Measurements from ENCODE around the gene PTF1A.

PTF1A gene

DNA sequence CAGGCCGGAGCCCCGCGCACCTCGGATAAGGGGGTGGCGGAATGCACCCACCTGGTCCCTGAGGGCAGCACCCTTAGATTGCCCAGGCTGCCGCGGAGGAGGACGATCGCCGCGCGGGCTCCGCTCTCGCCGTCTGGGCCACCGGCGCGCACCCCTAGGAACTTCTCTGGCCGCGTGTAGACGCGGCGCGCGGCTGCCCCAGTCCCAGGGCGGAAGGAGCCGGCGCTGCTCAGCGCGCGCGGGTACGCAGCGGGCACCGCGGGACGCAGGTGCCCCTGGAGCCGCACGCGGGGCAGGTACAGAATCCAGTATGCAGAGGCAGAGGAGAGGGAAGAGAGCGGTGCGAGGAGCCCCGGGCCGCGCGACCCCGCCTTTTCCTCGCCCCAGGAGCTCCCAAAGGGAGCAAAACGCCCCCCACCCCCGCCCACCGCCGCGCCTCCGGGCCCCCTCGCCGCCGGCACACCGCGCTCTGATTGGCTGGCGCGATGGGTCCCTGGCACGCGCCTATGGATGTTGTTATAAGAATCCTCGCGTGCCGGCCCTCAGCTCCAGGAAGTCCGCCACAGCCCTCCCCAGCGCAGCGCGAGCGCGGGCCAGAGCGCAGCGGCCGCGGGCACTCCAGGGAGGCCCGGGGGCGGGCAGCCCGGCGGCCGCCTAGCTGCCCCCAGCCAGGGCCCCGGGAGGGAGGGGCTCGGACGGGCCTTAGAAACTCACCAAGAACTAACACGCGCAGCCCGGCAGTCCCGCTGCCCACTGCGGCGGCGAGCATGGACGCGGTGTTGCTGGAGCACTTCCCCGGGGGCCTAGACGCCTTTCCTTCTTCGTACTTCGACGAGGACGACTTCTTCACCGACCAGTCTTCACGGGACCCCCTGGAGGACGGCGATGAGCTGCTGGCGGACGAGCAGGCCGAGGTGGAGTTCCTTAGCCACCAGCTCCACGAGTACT is at the start of gene PTF1A:
Gene PTF1A, plus strand, starts transcription at position 549 of the 948 bp plus-strand sequence. Its CDS starts 219 bp downstream, at position 768.
- DNase-seq = no peak

- no peak for DNase-seq
Measured at GRCh38 chr10:23146258-23146657, 45.9 kb upstream of the PTF1A start.

DNA sequence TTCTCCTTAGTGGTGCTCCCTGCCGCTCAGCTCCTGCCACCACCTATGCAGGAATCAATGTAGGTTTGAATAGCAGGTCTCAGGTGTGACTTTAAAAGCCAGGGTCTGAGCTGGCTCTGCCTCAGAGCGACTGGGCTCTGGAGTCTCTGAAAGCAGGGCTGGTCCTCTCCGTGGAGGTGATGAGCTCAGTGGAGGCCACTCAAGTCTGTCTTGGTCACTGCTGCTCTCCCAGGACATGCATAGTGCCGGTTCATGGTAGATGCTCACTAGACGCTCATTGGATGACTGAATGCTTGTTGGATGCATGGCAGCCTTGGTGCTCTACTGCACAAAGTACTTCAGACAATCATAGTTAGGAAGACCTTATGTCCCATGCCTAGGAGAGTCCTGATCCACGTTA is 45.1 kb upstream of the PTF1A start:
- no peak for DNase-seq

- no peak for DNase-seq
Measured at GRCh38 chr10:23148214-23148613, 43.9 kb upstream of the PTF1A start.

DNA sequence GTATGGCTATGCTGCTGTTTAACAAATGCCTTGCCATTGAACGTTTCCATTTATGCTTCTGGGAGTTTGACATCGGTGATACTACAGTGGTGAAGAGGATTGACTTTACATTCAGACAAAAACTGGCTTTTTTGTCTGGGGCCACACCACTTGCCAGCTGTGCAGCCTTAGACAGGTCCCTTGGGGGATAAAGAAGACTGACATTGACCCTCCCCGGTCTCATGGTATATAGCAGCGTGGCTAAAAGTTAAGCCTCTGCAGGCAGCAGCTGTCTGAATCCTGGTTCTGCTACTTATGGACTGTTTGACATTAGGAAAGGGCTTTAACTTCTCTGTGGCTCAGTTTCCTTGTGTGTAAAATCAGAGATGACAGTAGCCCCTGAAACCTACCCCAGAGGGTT is 42.0 kb upstream of the PTF1A start:
- DNase-seq = no peak

- DNase-seq = no peak
Measured at GRCh38 chr10:23150610-23151009, 41.5 kb upstream of the PTF1A start.

- no peak for DNase-seq
Measured at GRCh38 chr10:23151071-23151470, 41.0 kb upstream of the PTF1A start.

DNA sequence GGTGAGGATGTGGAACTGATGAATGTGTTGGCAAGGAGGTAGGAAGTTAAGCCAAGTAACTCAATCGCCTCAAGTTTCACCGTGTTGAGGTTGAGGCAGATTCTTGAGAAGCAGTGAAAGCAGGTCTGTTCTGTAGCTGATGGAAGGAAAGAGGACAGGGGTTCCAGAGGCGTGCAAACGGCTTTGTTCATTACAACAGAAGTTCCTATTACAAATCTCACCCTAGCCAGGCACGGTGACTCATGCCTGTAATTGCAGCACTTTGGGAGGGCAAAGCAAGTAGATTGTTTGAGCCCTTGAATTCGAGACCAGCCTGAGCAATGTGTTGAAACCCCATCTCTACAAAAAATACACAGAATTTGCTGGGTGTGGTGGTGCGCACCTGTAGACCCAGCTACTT is 36.9 kb upstream of the PTF1A start:
- no peak for DNase-seq

DNA sequence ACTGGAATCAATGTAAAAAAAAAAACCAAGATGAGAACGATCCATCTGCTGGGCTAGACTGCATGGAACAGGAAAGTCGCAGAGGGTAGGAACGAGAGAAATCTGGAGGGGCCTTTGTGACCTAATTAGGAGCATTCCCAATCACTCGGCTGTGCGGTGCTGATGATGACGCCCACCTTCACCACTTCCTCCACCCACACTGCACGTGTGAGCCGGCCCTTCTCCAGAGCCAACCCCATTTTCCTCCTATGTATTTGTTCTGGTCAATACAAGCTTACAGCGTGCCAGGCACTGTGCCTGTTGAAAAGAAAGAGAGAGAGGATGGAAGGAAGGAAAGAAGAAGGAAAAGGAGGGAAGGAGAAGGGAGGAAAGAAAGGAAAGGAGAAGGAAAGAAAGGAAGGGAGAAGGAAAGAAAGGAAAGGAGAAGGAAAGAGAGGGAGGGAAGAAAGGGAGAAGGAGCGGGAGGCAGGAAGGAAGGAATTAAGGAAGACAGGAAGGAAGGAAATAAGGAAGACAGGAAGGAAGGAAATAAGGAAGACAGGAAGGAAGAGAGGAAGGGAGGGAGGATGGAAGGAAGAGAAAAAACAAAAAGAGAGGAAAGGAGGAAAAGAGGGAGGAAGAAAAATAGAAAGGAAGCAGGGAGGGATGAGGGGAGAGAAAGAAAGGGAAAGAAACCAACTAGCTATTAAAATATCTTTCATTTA is 35.5 kb upstream of the PTF1A start:
- no peak for DNase-seq

DNA sequence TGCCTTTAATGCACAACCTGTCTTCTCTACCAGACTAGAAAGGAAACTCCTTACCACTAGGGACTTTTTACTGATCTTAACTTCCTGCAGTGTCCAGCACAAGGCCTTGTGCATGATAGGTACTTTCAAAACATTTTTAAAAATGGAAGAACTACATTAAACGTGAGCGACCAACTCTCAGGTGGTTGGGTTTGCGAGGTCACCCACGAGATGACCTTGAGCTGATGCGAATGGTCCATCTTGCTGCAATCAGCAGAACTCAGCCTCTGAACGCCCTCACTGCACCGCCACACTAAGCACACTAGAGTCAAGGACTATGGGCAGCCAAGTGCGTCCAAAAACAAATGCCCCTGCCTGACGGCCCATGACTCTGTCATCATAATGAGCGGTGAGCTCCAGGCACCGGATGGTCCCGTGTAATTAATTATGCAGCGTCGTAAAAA is 34.9 kb upstream of the PTF1A start:
- no peak for DNase-seq

DNA sequence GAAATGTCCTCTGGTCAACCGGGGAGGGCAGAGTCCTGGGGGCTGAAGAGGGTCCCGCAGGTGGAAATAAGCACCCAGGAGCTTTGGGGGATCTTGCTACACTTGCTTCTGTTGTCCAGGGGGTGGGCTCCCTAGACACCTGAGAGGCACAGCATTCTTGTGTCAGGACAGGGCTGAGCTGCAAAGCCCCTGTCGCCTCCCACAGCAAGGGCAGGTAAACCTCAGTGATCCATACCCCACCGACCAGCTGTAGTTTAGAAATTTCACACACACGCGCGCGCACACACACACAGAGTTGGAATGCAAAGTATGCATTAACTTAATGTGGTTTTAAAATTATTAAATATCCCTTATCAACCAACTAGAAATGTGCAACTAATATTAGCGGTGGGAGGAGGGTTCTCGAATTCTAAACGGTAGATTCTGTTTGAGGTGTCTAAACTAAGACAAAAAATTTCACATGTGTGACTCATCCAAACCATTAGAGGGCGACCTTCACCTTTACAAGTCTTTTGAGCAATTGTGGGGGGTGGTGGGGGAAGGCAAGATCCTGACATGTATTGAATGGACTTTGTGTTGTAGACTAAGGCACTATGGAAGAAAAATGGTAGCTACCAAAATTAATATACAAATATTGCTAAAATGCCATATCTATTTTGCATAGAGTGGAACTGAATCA is 34.3 kb upstream of the PTF1A start:
- peak; percentile 38 for DNase-seq

DNA sequence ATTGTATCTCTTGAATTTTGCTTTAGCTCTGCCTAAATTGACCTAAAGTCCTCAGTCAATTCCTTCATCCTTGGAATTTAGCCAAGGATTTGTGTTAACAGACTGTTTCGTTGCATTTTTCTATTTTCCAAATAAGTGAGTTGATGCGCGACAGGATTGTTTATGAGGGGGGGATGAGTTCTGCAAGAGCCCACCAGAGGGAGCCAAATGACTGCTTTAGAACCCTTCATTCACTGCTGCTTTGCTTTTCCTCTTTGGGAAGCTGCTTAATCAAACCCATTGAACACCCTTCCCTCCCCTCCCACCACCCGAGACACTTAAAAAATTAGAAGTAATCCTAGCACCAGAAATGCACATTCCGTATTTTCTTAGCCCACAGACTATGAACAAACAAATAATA is 33.7 kb upstream of the PTF1A start:
- DNase-seq = peak; percentile 51

DNA sequence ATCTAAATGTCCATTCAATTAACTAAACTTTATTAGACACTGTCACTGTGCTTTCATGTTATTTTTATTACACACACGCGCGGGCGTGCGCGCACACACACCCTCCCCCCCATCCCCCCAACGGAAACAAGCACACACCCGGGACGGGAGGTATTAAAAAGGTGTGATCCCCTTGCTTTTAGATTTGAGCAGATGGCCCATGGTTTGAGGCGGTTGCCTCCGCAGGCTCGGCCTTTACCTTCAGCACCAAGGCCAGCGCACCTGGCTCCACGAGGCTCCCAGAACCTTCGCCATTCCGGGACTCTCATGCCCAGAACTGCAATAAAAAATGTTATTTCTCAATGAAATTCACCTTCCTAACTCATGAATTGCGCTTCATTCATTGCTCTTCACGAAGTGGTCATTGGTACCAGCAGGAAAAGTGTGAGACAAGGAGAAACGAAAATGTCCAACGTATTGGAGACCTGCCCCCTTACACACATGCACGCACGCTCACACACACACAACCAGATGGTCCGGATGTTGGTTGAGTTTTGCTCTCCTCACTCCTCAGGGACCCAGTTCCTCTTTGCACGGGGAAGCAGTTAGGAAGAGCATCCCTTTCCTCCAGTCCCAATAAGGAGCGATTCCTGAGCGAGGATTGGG is 20.8 kb upstream of the PTF1A start:
- no peak for DNase-seq

- DNase-seq = no peak
Measured at GRCh38 chr10:23172429-23173213, 19.5 kb upstream of the PTF1A start.

DNA sequence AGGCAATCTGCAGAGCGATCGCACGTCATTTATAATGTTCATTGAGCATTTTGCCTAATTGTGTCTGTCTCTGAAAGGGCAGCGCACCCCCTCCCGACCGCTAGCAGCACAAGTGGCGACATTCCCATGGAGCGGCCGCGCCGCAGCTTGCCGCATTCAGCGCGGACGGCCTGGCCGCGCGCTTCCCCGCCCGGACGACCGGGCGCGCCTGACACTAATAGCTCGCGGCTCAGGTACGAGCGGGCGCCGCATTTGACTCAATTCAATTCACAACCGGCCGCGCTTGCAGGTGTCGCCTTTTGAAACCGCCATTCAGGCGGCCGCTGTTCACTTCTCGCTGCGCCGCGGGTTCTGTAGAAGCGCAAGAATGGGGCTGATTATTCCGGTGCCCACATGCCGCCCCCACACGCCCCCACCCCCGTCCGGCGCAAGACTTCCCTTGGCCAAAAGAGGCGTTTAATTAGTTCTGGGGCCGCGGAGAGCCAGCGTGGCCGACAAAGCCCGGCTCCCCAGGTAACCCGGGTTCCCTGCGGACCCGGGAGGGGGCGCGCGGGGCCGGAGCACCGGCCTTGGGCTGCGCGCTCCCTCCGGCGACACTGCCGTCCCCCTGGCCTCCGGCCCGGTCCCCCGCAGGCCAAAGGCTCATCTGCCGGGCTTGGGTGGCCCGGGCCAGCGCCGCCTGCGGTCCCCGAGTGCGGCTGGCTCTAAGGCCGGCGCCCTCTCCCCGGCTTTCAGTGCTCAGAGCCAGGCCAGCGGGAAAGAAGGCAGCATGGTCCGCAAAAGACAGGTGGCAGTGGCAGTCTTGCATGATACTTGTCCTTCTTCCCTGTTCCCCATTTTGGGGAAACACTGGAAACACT is 18.7 kb upstream of the PTF1A start:
- DNase-seq = no peak

- no peak for DNase-seq
Measured at GRCh38 chr10:23174074-23174976, 17.8 kb upstream of the PTF1A start.

DNA sequence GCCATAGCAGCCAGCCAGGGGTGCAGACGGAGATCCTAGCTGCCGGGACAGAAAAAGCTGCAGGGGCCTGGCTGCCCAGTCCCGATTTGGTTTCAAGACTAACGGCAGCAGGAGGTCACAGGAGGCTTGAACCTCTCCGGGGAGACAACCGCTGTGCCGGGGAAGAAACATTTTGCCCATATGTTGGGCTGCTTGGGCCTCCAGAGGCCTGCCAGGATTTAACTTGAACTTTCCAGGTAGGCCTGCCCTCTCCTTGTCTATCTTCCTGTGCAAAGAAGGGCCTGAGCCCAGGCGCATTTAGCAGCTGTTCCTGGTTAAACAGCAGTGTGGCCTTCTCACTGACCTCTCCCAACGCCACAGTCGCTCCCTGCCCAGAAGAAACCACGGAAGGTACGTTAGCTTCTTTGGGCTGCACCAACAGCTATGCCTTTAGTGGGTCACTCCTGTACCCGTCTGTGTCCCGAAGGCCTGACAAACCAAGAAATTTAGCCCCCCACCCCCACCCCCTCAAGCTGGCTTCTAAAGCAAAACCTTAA is 17.1 kb upstream of the PTF1A start:
- DNase-seq = no peak

DNA sequence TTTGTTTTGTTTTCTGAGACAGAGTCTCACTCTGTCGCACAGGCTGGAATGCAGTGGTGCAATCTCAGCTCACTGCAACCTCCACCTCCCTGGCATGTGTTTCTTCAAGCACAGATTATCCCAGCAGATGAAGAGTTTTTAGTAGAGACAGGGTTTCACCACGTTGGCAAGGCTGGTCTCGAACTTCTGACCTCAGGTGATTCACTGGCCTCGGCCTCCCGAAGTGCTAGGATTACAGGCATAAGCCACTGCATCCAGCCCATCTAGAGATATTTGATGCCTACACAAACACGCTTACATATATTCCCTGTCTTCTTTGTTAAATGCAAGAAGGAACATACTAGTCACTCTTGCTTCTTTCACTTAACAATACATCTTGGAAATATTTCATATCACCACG is 5.9 kb upstream of the PTF1A start:
- DNase-seq = no peak

DNA sequence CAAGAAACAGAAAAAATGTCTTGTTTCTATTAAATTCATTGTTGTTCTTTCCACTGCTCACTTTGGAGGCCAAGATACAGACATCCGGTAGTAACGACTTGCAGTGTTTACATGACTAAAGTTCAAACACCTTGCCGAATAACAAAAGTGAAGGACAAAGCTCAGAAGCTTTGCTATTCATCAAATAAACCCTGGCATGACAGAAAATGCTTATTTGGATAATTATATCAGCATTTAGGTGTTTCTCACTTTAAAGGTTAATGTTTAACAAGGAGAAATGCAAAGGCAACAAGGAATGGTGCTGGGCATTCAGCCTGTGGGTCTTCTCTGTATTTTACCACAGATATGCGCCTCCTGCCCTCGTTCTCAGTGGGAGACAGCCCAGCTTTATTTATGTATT is 5.4 kb upstream of the PTF1A start:
- DNase-seq = no peak

DNA sequence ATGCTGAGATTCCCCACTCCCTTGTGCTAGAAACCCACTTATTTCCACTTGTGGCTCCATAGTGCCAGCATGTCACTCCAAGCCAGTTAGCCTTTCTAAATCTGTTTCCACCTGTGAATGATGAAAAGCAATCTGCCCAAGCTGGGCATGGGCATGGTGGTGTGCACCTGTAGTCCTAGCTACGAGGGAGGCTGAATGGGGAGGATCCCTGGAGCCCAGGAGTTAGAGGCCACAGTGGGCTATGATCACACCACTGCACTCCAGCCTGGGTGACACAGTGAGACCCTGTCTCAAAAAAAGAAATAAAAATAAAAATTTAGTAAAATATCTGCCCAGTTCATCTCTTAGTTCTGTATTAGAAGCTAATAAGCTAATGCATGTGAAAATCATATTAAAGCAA is 5.0 kb upstream of the PTF1A start:
- no peak for DNase-seq

Data from activated CD4-positive, alpha-beta T cell treated with anti-CD3 and anti-CD28 coated beads, Interleukin-10, Interleukin-2, amounts not matched to agents 100 ng/mL and 50 ng/mL, durations not matched to agents 16 hours and 8 hours (primary cell).